Fibroblast of skin of right quadriceps (primary cell): Measurements from ENCODE around the gene KCNIP4.
A peak's percentile ranks its signal among the peaks of the same experiment; 100 is the strongest.

Experiments
- DNase-seq: peaks from one replicate; pipeline ENCODE4 v3.0.0-alpha.2; 2013

KCNIP4 gene

GRCh38 chr4:21680326-21680898 lies 268.2 kb downstream of the KCNIP4 start:
- no peak for DNase-seq

GRCh38 chr4:21678711-21679110 lies 269.9 kb downstream of the KCNIP4 start:
- DNase-seq = no peak

- no peak for DNase-seq
Measured at GRCh38 chr4:21677173-21677572, 271.4 kb downstream of the KCNIP4 start.

- no peak for DNase-seq
Measured at GRCh38 chr4:21664355-21664754, 284.2 kb downstream of the KCNIP4 start.

GRCh38 chr4:21656832-21657231 lies 291.7 kb downstream of the KCNIP4 start:
- DNase-seq = peak; percentile 1

- DNase-seq = no peak
Measured at GRCh38 chr4:21655031-21655430, 293.5 kb downstream of the KCNIP4 start.

GRCh38 chr4:21652508-21653231 lies 295.9 kb downstream of the KCNIP4 start:
- DNase-seq = no peak

- no peak for DNase-seq
Measured at GRCh38 chr4:21649391-21650090, 299.0 kb downstream of the KCNIP4 start.

- DNase-seq = no peak
Measured at GRCh38 chr4:21645776-21646175, 302.8 kb downstream of the KCNIP4 start.

GRCh38 chr4:21641696-21642095 lies 306.9 kb downstream of the KCNIP4 start:
- DNase-seq = no peak

GRCh38 chr4:21638171-21638725 lies 310.3 kb downstream of the KCNIP4 start:
- DNase-seq = no peak

GRCh38 chr4:21628916-21629610 lies 319.5 kb downstream of the KCNIP4 start:
- DNase-seq = no peak

- no peak for DNase-seq
Measured at GRCh38 chr4:21628116-21628670, 320.4 kb downstream of the KCNIP4 start.

- no peak for DNase-seq
Measured at GRCh38 chr4:21625447-21625846, 323.1 kb downstream of the KCNIP4 start.

GRCh38 chr4:21605006-21605405 lies 343.6 kb downstream of the KCNIP4 start:
- no peak for DNase-seq

GRCh38 chr4:21596521-21596920 lies 352.1 kb downstream of the KCNIP4 start:
- DNase-seq = no peak

- no peak for DNase-seq
Measured at GRCh38 chr4:21593671-21594001, 354.9 kb downstream of the KCNIP4 start.

- no peak for DNase-seq
Measured at GRCh38 chr4:21592970-21593670, 355.5 kb downstream of the KCNIP4 start.

- no peak for DNase-seq
Measured at GRCh38 chr4:21577056-21577455, 371.5 kb downstream of the KCNIP4 start.

GRCh38 chr4:21571100-21571499 lies 377.5 kb downstream of the KCNIP4 start:
- DNase-seq = no peak

- DNase-seq = no peak
Measured at GRCh38 chr4:21569638-21570037, 378.9 kb downstream of the KCNIP4 start.

GRCh38 chr4:21555083-21555482 lies 393.5 kb downstream of the KCNIP4 start:
- no peak for DNase-seq
